B cell (primary cell): ENCODE results near the gene ZC2HC1B.

Experiments used
- CTCF ChIP-seq: fragments of 200-600 bp; IDR thresholded peaks from one replicate; pipeline ENCODE4 v1.8.0; 2022; ENCODE audit warnings: antibody characterized with exemption, mild to moderate bottlenecking
- EZH2 ChIP-seq: IDR thresholded peaks from 2 replicates; pipeline ENCODE4 v1.6.1; 2012; ENCODE audit warnings: borderline replicate concordance, low read depth, mild to moderate bottlenecking, moderate library complexity, low read length; ENCODE audit not compliant: insufficient read depth, poor library complexity, severe bottlenecking

GRCh38 chr6:143936347-143936746 lies 72.1 kb downstream of the ZC2HC1B start:
- TF ChIP-seq CTCF (no peak), EZH2 (no peak)
